ENCODE results near the gene NPPB. TPM values are rescaled to one million over a fixed set of nuclear protein-coding genes. Genes with fewer than 3 reads are reported as not detected.

Gene NPPB
- total RNA-seq, 1 donor from 2014 or later: not detected

- intact Hi-C loops (cut with micrococcal nuclease): no loop called here
These were observed 23.1 kb downstream of the NPPB start for GRCh38 chr1:11835441-11836225.

GRCh38 chr1:11833900-11834299, 24.8 kb downstream of the NPPB start:
- intact Hi-C loops (cut with micrococcal nuclease): no loop called here

DNA sequence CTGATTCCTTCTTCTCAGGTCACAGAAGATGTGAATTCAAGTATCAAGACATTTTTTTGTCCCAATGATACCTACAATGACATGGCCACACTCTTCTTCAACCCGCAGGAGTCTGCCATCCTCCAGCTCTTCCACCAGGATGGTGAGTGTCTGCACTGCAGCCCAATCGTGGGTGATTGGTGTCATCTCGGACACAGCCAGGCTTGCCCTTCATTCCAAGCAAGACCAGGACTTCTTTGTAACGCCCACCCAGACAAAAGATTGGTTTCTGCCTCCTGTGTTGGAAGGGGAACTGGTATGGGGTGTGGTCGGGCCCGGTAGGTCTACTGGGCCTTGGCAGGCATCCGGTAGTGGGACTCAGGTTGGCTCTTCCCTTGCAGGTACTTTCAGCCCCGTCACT, 25.2 kb downstream of the NPPB start:
- intact Hi-C loops (cut with micrococcal nuclease): no loop called here

DNA sequence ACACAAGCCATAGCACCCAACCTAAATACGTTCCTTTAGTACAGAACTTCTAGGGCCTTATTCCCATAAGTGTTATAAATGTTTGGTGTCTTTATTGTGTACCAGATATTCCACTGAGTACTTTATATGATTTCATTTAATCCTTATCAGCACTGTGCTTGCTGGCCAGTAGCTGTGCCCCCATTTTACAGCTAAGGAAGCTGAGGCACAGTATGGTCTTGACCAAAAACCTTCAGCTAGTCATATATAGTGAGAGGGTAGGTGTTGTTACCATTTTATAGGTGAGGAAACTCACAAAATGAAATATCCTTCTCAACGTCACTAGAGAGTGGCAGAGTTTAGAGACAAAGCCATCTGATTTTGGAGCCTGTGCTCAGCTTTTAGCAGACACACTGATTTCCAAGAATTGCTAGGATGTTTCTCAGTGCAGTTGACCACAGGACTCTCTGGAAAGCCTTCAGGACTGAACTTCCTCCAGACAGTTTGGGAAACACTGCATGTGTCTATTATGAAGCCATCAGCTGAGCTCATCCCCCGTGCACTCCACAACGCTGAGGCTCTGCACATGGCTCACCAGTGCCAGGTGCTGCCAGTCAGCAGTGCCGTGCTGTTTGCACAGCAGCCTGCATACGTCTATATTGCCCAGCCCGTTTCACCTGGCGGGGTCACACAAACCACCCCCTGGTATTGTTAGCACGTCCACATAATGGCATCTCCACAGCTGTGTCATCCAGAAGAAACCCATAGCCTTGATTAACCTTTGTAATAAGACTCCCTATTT, 26.6 kb downstream of the NPPB start:
- intact Hi-C loops (cut with micrococcal nuclease): no loop called here

DNA sequence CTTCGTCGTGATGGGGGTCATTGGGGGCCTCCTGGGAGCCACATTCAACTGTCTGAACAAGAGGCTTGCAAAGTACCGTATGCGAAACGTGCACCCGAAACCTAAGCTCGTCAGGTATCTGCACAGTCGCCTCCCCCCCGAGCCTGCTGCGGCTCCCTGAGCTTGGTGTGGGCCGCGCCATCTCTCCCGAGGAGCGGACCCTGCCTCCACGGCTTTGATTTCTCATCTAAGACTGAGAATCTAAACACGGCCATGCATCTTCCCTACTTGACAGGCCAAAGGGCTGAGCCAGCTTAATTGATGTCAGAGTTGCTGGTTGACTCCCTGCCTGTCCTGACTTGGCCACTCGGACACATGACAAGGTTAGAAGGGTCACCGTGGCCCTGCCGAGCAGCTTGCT, 30.2 kb downstream of the NPPB start:
- intact Hi-C loops (cut with micrococcal nuclease): no loop called here

DNA sequence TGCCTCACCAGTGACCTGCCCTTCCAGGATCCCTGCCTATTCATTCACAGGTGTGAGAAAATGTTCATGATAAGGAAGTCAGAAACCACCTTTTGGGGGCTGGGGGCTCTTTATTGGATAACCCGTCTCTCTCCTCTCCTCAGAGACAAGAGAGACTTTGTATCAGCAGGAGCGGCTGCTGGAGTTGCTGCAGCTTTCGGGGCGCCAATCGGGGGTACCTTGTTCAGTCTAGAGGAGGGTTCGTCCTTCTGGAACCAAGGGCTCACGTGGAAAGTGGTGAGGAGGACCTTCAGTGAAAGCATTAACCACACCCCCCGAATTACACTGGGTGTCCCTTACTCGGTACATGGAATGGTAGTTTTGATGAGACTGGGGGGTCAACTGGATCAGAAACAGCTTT, 31.8 kb downstream of the NPPB start:
- intact Hi-C loops (cut with micrococcal nuclease): no loop called here

- intact Hi-C loops (cut with micrococcal nuclease): no loop called here
These were observed 33.6 kb downstream of the NPPB start for GRCh38 chr1:11825131-11825530.

DNA sequence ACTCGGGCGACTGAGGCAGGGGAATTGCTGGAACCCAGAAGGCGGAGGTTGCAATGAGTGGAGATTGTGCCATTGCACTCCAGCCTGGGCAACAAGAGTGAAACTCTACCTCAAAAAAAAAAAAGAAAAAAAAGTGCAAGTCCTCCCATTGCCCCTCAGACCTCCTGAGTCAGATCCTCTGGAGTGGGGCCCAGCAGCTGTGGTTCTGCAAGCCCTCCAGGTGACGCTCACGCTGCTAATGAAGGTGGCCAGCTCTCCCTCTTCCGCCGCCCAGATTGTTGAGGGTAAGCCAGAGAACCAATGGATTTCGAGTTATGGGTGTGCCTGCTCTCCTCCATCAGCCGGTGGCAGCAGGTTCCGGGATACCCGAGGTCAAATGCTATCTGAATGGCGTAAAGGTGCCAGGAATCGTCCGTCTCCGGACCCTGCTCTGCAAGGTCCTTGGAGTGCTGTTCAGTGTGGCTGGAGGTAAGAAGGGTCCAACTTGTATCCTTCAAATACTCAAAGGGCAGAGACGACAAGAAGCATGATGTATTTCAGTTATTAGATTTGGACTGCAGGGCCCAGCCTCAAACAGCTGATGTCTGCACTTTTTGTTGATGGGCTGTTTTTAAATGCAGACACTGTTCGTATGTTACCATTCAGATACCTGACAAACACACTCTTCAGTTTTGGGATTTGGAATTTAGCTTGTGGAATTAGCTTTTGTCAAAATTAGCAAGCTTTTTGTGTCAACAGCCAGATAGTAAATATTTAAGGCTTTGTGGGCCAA, 35.2 kb downstream of the NPPB start:
- intact Hi-C loops (cut with micrococcal nuclease): no loop called here

- intact Hi-C loops (cut with micrococcal nuclease): no loop called here
These were observed 36.7 kb downstream of the NPPB start for GRCh38 chr1:11822091-11822490.

- intact Hi-C loops (cut with micrococcal nuclease): no loop called here
These were observed 41.6 kb downstream of the NPPB start for GRCh38 chr1:11817192-11817591.

GRCh38 chr1:11813021-11813420, 45.7 kb downstream of the NPPB start:
- intact Hi-C loops (cut with micrococcal nuclease): no loop called here

Other genes with a start within 250 kb of the NPPB start
- 0.41 and 0.59 TPM in 2 replicates for gene FBXO2, start 204.5 kb downstream of the NPPB start, total RNA-seq
- gene FBXO44, start 204.1 kb downstream of the NPPB start, total RNA-seq: 21.8 and 23.2 TPM in 2 replicates
- 22.9 and 24.7 TPM in 2 replicates for gene FBXO6, start 194.7 kb downstream of the NPPB start, total RNA-seq
- 59.0 and 60.2 TPM in 2 replicates for gene MAD2L2, start 177.8 kb downstream of the NPPB start, total RNA-seq
- 0.09 and 0.11 TPM in 2 replicates for gene DRAXIN, start 167.2 kb downstream of the NPPB start, total RNA-seq
- 34.1 and 36.5 TPM in 2 replicates for gene AGTRAP, start 122.8 kb downstream of the NPPB start, total RNA-seq
- gene C1orf167, start 96.8 kb downstream of the NPPB start, total RNA-seq: not detected in 2 replicates
- gene MTHFR, start 53.0 kb downstream of the NPPB start, total RNA-seq: 23.2 and 24.6 TPM in 2 replicates
- gene CLCN6, start 52.8 kb downstream of the NPPB start, total RNA-seq: 13.3 and 15.1 TPM in 2 replicates
- gene NPPA, start 11.2 kb downstream of the NPPB start, total RNA-seq: not detected in 2 replicates
- gene KIAA2013, start 67.5 kb upstream of the NPPB start, total RNA-seq: 36.4 and 37.7 TPM in 2 replicates
- 23.7 and 26.0 TPM in 2 replicates for gene PLOD1, start 75.8 kb upstream of the NPPB start, total RNA-seq
- 50.8 and 54.2 TPM in 2 replicates for gene MFN2, start 121.5 kb upstream of the NPPB start, total RNA-seq
- 78.0 and 79.3 TPM in 2 replicates for gene MIIP, start 160.6 kb upstream of the NPPB start, total RNA-seq
- 36.9 and 37.6 TPM in 2 replicates for gene TNFRSF8, start 204.4 kb upstream of the NPPB start, total RNA-seq